ENCODE results near the gene FBXL7. TPM values are rescaled to one million over a fixed set of nuclear protein-coding genes. Genes with fewer than 3 reads are reported as not detected.

The FBXL7 gene
- total RNA-seq, 1 experiment from 2014 or later = 15.1 TPM

DNA sequence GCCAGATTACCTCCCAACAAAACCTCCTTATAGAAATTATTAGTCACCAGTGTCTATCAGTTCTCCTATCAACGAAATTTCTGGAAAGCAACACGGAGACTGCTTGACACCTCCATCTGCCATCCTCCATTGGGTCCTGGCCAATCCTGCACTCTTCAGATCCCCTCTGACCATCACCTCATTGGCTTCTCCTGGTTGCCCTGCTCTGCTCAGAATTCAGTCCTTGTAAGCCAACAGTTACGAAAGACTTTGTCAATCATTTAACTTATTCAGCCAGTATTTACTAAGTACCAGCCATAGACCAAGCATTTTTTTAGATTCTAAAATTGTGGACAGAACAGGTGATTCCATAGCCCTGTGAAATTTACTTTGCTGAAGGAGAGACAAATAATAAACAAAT, 451.1 kb downstream of the FBXL7 start:
- H3K4me3 ChIP-seq = no peak overlapping the region
- no peak for DNase-seq

GRCh38 chr5:15951550-15951949, 451.6 kb downstream of the FBXL7 start:
- H3K27me3 ChIP-seq = no peaks in the 10 kb centered on the region
- DNase-seq = no peak
- H3K4me1 ChIP-seq = no peaks in the 10 kb centered on the region

More for the DNA sequence above, 451.1 kb downstream of the FBXL7 start:
- no peaks in the 10 kb centered on the region for H3K4me1 ChIP-seq
- no peak overlapping the region for H3K27ac ChIP-seq
- no peaks in the 10 kb centered on the region for H3K36me3 ChIP-seq
- no peaks in the 10 kb centered on the region for H3K27me3 ChIP-seq
- H3K9me3 ChIP-seq (replicated peaks) = no peaks in the 10 kb centered on the region

DNA sequence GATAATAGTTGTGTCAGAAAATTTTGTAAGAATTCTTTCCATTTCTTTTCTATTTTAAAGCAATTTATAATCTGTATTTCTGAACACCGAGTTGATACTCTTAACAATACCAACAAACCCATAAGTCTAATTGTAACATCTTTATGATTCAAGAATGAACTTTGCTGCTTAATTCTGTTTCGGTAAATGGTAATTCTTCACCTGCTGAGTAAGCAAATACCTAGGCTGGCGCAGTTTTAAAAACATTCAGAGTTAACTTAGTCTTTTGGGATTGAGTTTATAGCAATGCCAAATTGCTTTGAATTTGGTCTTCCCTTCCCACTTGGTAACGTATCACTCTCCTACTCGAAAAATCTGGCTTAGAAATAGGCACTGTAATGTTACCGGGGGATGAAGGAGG, 456.6 kb downstream of the FBXL7 start:
- H3K4me3 ChIP-seq = no peak overlapping the region
- DNase-seq = no peak
- no peaks in the 10 kb centered on the region for H3K4me1 ChIP-seq
- H3K27ac ChIP-seq = no peak overlapping the region
- H3K27me3 ChIP-seq = no peaks in the 10 kb centered on the region
- H3K36me3 ChIP-seq = no peaks in the 10 kb centered on the region
- no peaks in the 10 kb centered on the region for H3K9me3 ChIP-seq (replicated peaks)

More at GRCh38 chr5:15951550-15951949, 451.6 kb downstream of the FBXL7 start:
- H3K36me3 ChIP-seq = no peaks in the 10 kb centered on the region
- H3K27ac ChIP-seq = no peak overlapping the region
- no peaks in the 10 kb centered on the region for H3K9me3 ChIP-seq (replicated peaks)
- no peak overlapping the region for H3K4me3 ChIP-seq

- Histone ChIP-seq H3K36me3 (no peaks in the 10 kb centered on the region), H3K4me1 (no peaks in the 10 kb centered on the region), H3K27me3 (no peaks in the 10 kb centered on the region), H3K4me3 (no peak overlapping the region), H3K27ac (no peak overlapping the region), H3K9me3 (replicated peaks) (no peaks in the 10 kb centered on the region)
- DNase-seq = no peak
Measured at GRCh38 chr5:15957124-15957523, 457.1 kb downstream of the FBXL7 start.

DNA sequence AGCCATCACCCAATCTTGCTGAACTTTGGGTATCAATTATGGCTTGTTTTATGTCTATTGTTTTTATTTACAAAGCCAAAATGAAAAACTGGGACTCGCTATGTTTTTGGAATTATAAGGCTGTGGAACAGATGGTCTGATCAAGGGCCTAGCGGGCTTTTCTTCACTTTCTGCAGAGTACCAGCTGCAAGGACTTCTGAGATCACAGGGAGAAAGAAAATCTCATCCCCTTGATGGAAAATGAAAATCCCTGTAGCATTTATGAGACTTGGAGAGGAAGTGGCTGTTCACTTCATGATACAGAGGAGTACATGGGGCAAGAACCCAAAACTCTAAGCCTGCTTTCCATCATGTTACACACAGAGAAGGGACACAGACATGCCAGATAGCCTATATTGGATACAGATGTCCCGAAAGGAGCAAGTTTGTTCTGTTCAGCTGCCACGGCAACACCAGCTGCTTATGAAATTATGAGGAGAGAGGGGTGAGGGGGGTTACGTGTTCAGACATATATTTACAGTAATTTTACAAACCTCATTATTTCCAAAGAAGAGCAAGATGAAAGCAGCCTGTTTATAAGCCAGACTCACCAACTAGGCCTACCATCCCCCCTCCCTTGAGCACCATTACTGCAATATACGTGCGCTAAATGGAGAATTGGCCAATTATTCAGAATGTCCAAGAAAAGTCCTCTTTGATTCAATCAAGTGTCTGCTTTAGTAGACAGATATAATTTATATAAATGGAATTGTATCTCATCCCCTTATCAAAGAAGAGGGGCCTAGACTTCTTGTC, 459.6 kb downstream of the FBXL7 start:
- H3K27ac ChIP-seq = no peak overlapping the region
- DNase-seq = no peak
- H3K27me3 ChIP-seq = no peaks in the 10 kb centered on the region
- H3K4me3 ChIP-seq = no peak overlapping the region
- no peaks in the 10 kb centered on the region for H3K9me3 ChIP-seq (replicated peaks)
- no peaks in the 10 kb centered on the region for H3K4me1 ChIP-seq
- no peaks in the 10 kb centered on the region for H3K36me3 ChIP-seq

DNA sequence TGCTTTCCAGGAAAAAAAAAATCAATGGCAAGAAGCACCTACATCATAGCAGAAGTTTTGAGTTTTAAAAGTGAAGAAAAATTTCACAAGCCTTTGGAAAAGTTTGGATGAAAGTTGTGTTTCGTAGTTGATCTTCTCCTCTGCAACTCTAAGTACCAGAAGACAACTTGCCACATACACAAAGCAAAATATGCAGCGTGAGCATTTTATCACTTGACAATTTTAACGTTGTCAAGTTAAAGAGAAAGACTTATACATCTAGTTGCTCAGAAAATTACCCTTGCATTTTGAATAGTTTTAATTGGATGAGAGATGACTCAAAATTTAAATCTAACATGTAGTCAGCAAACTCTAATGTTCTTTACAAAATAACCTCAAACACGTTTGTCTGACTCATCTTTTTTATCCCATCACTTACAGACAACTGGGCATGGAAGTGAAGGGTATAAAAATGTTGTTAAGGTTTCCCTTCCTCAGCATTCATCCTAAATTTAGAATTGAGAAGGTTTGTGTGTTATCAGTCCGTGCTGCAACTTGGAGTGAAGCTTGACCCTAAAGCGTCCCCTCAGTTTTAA, 466.2 kb downstream of the FBXL7 start:
- H3K27ac ChIP-seq = no peak overlapping the region
- no peaks in the 10 kb centered on the region for H3K36me3 ChIP-seq
- DNase-seq = no peak
- no peaks in the 10 kb centered on the region for H3K9me3 ChIP-seq (replicated peaks)
- no peak overlapping the region for H3K4me3 ChIP-seq
- H3K27me3 ChIP-seq = no peaks in the 10 kb centered on the region
- H3K4me1 ChIP-seq = no peaks in the 10 kb centered on the region

DNA sequence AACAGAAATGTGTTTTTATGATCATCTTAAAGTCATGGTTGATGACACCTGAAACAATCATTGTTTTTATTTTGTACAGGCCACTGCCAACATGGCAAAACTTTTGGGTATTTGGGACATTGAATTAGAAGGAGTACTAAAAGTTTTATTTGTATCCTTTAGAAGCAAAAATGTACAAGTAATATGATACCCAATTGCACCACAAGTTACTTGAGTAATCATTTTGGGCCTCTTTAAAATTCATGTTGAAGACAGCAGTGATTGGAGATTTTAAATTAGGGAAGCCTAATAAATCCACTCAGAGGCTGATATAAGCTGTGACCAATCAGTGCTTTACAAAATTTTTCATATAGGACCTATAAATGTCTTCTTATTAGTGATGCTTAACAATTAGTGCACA, 466.7 kb downstream of the FBXL7 start:
- Histone ChIP-seq H3K36me3 (no peaks in the 10 kb centered on the region), H3K9me3 (replicated peaks) (no peaks in the 10 kb centered on the region), H3K4me3 (no peak overlapping the region), H3K27ac (no peak overlapping the region), H3K4me1 (no peaks in the 10 kb centered on the region), H3K27me3 (no peaks in the 10 kb centered on the region)
- no peak for DNase-seq

- no peaks in the 10 kb centered on the region for H3K27me3 ChIP-seq
- no peak overlapping the region for H3K27ac ChIP-seq
- no peaks in the 10 kb centered on the region for H3K36me3 ChIP-seq
- no peaks in the 10 kb centered on the region for H3K4me1 ChIP-seq
- no peaks in the 10 kb centered on the region for H3K9me3 ChIP-seq (replicated peaks)
- DNase-seq = no peak
- no peak overlapping the region for H3K4me3 ChIP-seq
Measured at GRCh38 chr5:15968993-15969392, 469.0 kb downstream of the FBXL7 start.

DNA sequence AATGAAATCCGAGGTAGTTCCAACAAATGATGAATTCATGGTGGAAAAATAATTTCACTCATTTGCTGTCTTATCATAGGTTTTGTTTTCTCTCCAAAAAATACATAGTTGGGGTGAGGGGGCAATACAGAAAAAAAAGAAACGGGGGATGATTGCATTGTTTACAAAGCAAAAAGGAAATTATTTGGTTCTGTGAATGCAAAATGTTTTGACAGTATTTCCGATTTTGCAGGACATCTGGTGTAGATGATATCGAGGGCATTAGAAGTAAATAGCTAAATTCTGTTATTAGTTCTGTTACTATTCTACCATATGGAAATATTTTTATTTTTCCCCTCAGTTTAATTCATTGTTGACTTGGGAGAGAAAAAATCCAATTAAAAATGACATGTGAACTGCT, 477.9 kb downstream of the FBXL7 start:
- no peaks in the 10 kb centered on the region for H3K36me3 ChIP-seq
- H3K27me3 ChIP-seq = no peaks in the 10 kb centered on the region
- no peak for DNase-seq
- no peak overlapping the region for H3K27ac ChIP-seq
- no peaks in the 10 kb centered on the region for H3K4me1 ChIP-seq
- H3K9me3 ChIP-seq (replicated peaks) = no peaks in the 10 kb centered on the region
- H3K4me3 ChIP-seq = no peak overlapping the region

GRCh38 chr5:15980835-15981234, 480.9 kb downstream of the FBXL7 start:
- Histone ChIP-seq H3K27me3 (no peaks in the 10 kb centered on the region), H3K4me3 (no peak overlapping the region), H3K9me3 (replicated peaks) (no peaks in the 10 kb centered on the region), H3K36me3 (no peaks in the 10 kb centered on the region), H3K4me1 (no peaks in the 10 kb centered on the region), H3K27ac (no peak overlapping the region)
- DNase-seq = no peak

DNA sequence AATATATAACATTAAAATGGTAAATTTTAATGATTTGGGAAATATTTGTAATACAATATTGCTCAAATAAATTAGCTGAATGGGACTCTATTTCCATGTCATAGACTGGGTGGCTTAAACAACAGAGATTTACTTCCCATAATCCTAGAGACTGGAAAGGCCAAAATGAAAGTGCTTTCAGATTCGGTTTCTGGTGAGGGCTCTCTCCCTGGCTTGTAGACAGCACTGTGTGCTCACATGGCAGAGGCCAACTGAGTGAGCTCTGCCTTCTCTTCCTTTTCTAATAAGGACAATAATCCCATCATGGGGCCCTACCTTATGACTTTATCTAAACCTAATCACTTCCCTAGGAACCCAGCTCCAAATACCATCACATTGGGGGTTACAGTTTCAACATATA, 483.4 kb downstream of the FBXL7 start:
- Histone ChIP-seq H3K9me3 (replicated peaks) (no peaks in the 10 kb centered on the region), H3K27ac (no peak overlapping the region), H3K4me1 (no peaks in the 10 kb centered on the region), H3K4me3 (no peak overlapping the region), H3K36me3 (no peaks in the 10 kb centered on the region), H3K27me3 (no peaks in the 10 kb centered on the region)
- DNase-seq = no peak

Data from SJCRH30 (cell line).